Airway epithelial cell (primary cell): ENCODE measurements around the gene TIMM44. TPM values are rescaled to one million over a fixed set of nuclear protein-coding genes. Genes with fewer than 3 reads are reported as not detected.

ENCODE experiments used
- total RNA-seq: library from RNA; depleted of rRNA; stranded (reverse); fragments of >200 nt; gene quantifications from 2 replicates; pipeline ENCODE4 v1.2.3, GENCODE V29; 2015

The TIMM44 gene, protein sequence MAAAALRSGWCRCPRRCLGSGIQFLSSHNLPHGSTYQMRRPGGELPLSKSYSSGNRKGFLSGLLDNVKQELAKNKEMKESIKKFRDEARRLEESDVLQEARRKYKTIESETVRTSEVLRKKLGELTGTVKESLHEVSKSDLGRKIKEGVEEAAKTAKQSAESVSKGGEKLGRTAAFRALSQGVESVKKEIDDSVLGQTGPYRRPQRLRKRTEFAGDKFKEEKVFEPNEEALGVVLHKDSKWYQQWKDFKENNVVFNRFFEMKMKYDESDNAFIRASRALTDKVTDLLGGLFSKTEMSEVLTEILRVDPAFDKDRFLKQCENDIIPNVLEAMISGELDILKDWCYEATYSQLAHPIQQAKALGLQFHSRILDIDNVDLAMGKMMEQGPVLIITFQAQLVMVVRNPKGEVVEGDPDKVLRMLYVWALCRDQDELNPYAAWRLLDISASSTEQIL
- 57.5 and 66.4 TPM in 2 replicates for total RNA-seq

DNA sequence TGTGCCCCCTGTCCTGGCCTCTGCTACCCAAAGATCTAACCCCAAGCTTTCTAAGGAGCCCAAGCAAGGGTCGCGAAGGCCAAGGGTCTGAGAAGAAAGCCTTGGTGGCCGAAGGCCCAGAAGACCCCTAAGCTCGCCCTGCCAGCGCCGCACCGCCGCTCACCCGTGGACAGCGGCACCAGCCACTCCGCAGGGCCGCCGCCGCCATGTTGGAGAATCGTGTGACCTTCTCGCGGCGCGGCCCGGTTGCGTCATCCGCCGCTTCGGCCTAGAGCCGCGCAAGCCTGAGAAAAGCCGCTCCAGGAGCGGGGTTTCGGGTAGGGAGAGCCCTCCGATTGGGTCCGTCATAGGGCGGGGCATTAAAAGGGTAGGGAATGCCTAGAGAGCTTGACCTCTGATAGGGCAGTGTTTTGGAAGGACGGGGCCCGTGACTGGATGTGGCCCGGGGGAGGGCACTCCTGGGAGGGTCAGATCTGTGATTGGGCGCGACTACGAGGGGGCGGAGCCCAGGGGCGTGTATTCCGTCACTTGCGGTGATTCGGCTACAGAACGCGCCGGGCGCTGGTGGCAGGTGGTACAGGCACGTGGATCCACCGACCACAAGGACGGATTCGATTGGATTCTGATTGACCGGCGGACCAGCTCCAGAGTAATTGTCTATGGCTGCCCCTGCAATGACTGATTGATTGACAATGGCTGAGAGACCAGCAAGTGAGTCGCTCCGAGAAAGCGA, at the start of gene TIMM44:
TSS of gene TIMM44 (minus strand) at position 223 of the 733 bp plus-strand sequence. CDS start at position 208, 15 bp downstream.

DNA sequence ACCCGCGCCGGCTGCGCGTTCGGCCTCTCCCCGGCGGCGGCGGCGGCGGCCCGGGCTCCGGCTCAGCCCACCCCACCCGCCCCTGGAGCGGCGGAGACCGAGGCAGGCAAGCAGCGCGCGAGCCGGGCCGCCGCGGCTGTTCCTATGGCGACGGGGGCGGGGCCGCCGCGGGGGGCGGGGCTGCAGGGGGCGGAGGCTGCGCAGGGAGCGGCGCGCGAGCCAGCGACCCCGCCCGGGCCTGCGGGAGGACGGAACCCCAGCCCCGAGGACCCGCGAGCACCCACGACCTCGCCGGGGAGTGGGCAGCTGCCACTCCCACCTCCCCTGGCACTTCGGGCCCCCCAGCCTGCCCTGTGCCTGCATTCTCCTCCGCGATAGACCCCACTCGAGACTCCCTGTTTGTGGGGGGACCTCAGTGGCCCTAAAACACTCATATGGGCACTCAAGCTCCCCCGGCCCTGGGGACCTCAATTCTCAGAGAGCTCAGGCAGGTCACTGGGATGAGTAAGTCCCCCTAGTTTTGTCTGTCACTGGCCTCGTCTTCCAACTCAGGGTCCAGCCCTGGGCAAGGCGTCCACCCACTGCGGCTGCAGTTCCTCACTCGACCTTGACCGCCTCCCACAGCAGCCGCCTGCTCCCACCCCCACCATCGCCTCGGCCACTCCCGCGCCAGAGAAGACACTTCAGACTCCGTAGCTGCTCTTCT, 17.3 kb downstream of the TIMM44 start, which contains the start of gene CTXN1:
TSS of gene CTXN1 (minus strand) at position 115 of the 706 bp plus-strand sequence. CDS start 597 bp downstream, outside the sequence.

DNA sequence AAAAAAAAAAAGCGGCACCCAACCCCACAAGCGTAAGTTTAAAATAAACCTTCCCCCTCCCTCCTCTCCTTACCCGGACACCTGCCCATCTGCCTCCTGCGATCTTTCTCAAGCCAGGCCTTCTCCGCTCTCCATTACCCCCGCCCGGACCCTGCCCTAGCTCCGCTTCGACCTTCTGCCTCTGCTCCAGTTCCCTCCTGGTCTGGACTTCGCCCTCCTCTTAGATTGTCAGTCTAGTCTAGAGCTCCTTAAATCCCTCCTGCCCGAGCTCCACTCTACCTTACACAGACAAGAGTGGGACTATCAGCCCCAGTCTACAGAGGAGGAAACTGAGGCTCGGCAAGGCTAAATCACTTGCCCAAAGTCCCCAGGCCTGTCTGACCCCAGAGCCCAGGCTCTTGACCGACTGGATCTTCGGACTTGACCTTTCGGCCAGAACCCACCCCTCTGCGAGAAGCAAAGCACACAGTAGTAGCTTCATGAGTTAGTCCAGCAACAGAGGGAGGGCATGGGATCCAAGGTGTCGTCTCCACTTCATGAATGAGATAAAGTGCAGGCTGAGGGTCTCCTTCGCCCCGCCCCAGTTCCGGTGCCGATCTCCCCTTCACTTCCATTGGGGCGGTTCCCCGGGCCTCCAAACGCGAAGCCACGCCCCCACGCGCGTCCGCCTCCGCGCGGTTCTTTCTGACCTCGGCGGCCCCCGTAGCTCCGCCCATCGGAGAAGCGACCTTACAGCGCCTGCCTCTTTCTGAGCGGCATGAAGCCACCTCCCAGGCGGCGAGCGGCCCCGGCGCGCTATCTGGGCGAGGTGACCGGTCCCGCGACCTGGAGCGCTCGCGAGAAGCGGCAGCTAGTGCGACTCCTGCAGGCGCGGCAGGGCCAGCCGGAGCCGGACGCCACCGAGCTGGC, 23.6 kb downstream of the TIMM44 start, which contains the start of gene SNAPC2:
TSS of gene SNAPC2 (plus strand) at position 729 of the 909 bp plus-strand sequence. CDS start at position 758, 29 bp downstream.

DNA sequence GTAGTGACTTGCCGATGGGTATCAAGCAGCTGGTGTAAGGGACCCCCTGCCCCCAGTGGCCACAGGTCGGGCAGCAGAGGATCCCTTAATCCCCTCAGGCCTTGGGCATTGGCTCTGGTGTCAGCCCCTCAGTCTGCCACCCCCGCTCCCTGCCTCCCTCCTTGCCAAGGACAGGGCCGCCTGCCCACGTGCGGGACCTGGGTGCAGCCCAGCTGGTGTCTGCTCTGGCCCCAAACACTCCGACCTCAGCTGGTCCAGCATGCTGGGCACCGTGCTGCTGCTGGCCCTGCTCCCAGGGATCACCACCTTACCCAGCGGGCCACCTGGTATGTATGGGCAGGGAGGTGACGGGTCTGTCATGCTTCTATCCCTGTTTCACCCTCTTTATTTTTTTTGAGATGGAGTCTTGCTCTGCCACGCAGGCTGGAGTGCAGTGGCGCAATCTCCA, 28.8 kb downstream of the TIMM44 start, which contains the start of gene TGFBR3L:
TSS of gene TGFBR3L (plus strand) at position 233 of the 448 bp plus-strand sequence.

DNA sequence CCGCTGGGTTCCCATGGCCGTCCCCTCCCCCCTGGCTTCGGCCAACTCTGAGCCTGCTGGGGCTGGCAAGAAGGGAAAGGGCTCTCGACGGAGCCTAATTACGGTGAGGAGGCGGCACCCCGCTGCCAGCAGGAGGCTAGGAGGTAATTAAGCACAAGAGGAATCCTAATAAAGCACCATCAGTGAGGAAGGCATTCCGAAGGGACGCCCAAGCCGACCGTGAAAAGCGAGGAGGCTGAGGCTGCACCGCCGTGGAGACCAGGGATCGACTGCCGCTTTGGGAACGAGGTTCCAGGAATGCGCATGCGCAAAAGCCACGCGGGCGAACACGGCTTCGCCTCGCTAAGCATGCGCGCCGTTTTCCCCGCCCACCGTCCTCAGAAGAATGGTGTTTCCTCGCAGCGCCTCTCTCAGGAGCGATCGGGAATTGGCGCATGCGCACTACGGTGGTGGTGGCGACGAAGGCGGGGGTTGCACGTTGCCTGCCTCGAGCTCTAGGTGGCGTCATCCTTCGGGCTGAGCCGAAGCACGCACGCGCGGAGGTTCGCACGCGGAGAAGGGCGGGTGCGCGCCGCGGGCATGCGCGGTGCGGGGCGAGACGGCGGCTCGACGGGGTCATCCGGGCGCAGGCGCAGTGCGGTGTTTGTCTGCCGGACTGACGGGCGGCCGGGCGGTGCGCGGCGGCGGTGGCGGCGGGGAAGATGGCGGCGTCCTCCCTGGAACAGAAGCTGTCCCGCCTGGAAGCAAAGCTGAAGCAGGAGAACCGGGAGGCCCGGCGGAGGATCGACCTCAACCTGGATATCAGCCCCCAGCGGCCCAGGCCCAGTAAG, 40.0 kb downstream of the TIMM44 start, which contains the start of gene MAP2K7:
TSS of gene MAP2K7 (plus strand) at position 634 of the 830 bp plus-strand sequence. CDS start at position 702, 68 bp downstream.

DNA sequence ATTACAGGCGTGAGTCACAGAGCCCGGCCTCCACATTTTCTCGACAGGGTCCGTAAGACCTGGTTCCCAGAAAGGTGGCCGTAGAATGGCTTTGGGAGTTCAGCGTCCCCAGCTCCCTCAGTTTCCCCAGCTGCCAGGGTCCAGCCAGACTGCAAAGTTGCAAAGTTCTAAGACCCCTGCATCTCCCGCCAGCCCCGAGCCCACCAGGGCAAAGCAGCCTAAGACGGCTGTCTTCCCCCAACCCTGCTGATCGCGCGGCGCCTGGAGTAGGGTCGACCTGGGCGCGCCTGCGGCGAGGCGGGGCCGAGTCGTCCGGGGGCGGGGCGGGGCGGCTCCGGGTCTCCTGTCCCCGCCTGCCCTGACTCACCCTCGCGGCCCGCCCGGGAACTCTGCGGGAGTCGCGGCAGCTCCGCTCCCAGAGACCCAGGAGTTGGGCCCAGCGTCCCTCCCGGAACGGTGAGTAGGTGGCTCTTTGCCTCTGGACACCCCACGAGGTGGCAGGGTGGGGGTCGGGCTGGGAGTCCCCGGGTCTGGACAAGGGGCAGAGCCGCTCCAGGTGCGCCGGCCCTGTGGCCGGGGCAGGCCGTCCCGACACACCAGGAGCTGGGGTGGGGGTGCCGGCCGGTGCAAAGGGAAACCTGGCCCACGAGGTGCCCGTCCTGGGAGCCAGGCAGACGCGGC, 55.2 kb downstream of the TIMM44 start, which contains the start of gene LRRC8E:
TSS of gene LRRC8E (plus strand) at position 366 of the 681 bp plus-strand sequence. CDS start 7,094 bp downstream, outside the sequence.

Other genes starting within 250 kb of the TIMM44 start
- not detected in 2 replicates for gene FCER2, start 241.5 kb downstream of the TIMM44 start, total RNA-seq
- gene CLEC4G, start 211.6 kb downstream of the TIMM44 start, total RNA-seq = not detected in 2 replicates
- gene CD209, start 196.1 kb downstream of the TIMM44 start, total RNA-seq = not detected in 2 replicates
- gene CLEC4M, start 180.4 kb downstream of the TIMM44 start, total RNA-seq = not detected in 2 replicates
- gene EVI5L, start 113.4 kb downstream of the TIMM44 start, total RNA-seq = 14.8 and 16.4 TPM in 2 replicates
- 0.07 TPM in 1 of 2 replicates, not detected in the other for gene PRR36, start 69.3 kb downstream of the TIMM44 start, total RNA-seq
- 7.6 and 9.0 TPM in 2 replicates for gene LRRC8E, start 55.2 kb downstream of the TIMM44 start, total RNA-seq
- gene MAP2K7, start 39.8 kb downstream of the TIMM44 start, total RNA-seq = 5.6 and 12.6 TPM in 2 replicates
- gene TGFBR3L, start 28.8 kb downstream of the TIMM44 start, total RNA-seq = 2.6 and 10.2 TPM in 2 replicates
- gene SNAPC2, start 23.3 kb downstream of the TIMM44 start, total RNA-seq = 21.6 and 22.9 TPM in 2 replicates
- 6.7 and 7.8 TPM in 2 replicates for gene CTXN1, start 17.5 kb downstream of the TIMM44 start, total RNA-seq
- gene ELAVL1, start 62.0 kb upstream of the TIMM44 start, total RNA-seq = 40.5 and 49.2 TPM in 2 replicates
- gene CCL25, start 109.1 kb upstream of the TIMM44 start, total RNA-seq = not detected in 2 replicates
- gene FBN3, start 205.9 kb upstream of the TIMM44 start, total RNA-seq = not detected in 2 replicates